GM21528 (cell line): ENCODE data around the gene RORB.

Experiments used
- ATAC-seq: cut with Tn5 transposase; IDR thresholded peaks from one replicate; pipeline ENCODE4 v1.9.1; 2021; ENCODE audit warnings: mild to moderate bottlenecking, moderate library complexity; ENCODE audit not compliant: unreplicated experiment, low FRiP score

The RORB gene

DNA sequence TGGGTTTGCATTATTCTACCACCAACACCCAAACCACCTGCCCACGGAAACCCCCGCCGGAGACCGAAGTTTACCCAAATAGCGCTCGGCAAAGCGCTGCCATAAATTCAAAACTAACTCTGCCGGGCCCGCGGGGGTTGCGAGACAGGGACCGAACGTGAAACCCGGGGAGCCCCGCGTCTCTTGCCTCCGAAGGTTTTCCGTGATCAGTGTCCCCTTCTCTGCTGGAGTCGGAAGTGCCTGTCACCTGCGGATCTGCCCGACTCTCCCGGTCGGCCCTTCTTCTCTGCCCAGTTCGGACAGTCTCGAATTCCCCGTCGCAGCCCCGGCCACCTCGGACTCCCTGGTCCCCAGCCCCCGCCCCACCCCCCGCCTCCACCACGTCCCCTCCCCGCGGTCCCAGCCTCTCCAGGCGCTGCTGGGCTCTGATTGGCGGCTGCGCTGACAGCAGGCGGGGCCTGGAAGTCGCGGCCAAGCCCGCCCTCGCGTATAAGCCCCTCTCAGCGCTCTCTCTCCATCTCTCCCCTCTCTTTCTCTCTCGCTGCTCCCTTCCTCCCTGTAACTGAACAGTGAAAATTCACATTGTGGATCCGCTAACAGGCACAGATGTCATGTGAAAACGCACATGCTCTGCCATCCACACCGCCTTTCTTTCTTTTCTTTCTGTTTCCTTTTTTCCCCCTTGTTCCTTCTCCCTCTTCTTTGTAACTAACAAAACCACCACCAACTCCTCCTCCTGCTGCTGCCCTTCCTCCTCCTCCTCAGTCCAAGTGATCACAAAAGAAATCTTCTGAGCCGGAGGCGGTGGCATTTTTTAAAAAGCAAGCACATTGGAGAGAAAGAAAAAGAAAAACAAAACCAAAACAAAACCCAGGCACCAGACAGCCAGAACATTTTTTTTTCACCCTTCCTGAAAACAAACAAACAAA is at the start of gene RORB:
TSS of gene RORB (plus strand) at position 517 of the 929 bp plus-strand sequence. CDS start 642 bp downstream, outside the sequence.
- ATAC-seq, result peak; percentile 94

DNA sequence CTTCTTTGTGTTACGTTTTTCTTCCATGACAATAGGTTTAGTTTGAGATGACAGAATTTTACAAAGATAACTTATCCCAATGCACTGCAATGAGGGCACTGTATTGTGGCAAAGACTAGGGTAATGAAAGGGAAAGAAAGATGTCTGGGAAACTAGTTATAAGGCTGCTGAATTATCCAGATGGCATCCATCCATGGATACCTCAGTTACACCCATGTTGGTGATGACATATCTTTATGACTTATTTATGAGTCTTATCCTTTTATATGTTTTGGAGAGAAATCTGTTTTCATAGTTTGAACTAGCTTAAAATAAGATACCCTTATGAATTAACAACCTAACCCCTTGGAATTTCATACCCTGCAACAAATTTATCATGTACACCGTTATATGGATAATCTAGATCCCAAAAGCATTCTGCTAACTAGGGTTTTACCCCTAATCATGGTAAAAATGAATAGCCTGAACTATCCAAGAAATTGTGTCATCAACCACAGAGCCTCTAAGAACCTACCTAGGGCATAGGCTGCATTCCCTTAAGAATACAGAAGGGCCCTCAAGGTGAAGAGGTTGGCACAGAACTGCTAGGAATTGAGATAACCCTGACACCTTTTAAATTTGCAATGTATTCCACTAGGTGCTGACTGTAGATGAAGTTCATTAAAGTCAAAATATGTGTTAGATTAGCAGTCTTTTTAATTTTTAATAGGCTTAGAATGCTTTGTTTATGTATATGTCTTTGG is 49.5 kb upstream of the RORB start:
- no peak for ATAC-seq

DNA sequence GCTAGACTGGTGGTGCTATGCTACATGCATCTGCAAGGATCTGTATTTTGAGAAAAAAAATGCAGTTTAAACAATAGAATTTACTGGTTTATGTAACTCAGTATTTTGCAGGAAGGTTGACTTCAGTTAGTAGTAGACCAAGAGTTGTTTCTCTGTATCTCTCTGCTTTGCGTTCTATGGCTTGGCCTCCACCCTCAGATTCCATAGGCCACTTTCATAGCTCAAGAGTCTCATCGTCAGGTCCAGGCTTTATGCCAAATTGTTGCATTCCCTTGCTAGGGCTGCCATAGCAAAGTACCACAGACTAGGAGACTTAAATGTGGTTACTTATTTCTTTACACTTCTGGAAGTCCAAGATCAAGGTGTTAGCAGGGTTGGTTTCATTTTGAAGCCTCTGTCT is 48.1 kb upstream of the RORB start:
- ATAC-seq, result no peak

DNA sequence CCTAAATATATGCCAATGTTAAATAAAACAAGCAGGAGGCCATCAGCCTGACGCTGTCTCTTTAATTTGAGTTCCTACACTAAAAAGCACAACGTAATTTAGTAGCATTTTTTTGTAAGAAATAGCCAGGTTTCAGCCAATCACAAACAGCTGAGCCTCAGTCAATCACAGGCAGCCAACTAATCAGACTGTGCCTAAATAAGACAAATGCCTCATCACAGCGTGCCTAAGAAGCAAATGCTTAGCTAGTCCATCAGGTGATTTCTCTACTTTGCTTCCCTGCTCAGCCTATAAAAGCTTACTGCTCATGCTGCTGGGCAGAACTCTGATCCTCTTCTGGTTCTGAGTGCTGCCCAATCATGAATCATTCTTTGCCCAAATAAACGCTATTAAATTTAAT is 38.3 kb upstream of the RORB start:
- ATAC-seq, result no peak

DNA sequence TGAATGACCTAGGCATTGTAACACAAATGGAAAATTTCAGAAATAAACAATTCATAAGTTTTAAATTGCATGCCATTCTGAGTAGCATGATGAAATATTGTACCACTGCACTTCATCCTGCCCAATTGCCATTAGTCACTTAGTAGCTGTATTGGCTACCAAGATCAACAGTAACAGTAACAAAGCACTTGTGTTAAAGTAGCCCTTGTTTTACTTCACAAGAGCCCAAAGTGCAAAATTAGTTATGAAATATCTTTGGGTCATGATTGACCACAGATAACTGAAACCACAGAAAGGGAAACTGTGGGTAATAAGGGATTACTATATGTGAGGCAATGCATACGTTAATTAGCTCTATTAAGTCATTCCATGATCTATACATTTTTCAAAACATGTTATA is 33.3 kb upstream of the RORB start:
- ATAC-seq, result no peak

DNA sequence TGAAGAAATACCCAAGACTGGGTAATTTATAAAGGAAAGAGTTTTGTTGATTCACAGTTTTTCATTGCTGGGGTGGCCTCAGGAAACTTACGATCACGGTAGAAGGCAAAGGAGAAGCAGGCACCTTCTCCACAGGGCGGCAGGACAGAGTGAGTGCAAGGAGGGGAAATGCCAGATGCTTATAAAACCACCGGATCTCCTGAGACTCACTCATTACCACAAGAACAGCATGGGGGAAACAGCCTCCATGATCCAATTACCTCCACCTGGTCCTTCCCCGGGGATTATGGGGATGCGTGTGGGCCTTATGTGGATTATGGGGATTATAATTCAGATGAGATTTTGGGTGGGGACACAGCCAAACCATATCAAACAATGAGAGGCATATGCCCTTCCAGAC is 18.5 kb upstream of the RORB start:
- no peak for ATAC-seq

DNA sequence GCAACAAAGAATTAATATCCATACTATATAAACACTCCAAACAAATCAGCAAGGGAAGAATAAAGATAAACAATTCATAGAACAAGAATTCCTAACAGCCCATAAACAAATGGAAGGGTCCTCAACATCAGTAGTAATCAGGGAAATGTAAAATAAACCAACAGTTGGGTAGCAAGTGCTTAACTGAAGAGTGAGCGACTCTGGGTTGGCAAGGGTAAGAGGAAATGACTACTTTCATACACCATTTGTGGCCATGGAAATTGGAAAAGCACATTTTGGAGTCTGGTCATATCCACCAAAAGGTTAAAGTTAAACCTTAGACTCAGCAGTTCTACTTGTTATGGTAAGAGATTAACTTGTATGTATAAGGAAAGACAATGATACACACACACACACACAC is 17.4 kb upstream of the RORB start:
- ATAC-seq, result no peak

DNA sequence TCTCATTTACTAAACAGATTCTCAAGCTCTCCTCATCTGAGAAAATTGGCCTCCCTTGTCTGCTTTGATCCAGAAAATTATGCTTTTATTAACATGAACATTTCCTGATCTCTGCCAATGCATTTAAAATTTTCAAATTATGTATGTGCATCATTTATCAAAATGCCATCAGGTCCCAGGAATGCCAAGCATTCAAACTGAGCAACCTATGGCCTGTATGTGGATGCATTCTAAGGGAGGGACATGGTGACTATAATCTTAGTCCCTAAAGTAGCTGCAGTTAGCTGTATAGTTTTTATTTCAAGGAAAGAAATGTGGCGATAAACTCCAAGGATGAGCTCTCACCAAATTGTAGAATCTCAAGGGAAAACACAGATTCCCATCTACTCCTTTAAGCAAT is 9.7 kb upstream of the RORB start:
- ATAC-seq, result no peak

DNA sequence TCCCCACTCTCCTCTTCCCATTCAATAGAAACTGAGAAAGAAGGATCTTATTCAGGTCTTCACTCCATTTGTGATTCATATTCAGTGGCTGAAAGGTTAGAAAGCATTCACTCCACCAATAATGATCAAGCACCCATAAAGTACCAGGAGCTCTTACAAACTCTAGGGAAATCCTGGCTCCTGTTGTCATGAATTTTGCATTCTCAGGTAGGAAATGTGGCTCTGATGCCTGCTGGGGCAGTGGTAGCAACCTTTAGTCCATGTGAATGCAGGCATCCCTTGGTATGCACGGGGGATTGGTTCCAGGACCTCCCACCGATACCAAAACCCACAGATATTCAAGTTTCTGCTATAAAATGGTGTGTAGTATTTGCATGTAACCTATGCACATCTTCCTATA is 3.6 kb upstream of the RORB start:
- no peak for ATAC-seq

DNA sequence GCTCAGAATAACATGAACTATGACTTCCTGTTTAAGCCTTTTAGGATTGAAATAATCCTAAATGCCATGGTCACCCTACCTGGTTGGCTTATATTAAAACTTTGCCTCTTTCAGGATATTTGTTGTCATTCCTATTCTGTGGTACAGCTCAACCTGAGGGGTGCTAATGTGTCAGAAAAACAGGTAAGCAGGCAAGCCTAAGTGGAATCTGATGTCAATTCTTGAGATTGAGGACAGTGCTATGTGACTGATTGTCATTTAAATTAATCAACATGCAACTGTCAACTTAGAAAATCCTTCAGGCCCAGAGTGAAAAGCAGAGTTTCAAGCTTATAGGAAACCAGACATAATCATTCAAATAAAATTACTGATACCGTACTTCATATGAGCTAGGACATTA is 2.6 kb upstream of the RORB start:
- ATAC-seq, result no peak

DNA sequence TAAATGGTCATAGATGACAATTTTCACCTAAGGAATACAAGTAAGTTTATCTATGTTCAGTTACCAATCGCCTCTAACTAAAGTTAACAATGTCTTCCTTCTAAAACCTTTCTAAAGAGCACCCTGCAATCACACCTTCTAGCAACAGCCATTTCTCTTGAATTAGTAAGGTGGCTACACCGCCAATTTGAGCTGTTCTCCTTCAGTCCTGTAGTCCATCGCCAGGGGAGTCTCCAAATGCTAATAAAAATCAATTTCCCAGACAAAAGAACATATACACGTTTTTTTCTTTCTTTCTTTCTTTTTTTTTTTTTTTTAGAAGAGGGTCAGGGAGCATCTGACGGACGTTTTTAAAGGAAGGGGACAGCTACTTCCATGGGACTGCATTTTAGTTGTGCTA is 729 bp upstream of the RORB start:
- no peak for ATAC-seq

DNA sequence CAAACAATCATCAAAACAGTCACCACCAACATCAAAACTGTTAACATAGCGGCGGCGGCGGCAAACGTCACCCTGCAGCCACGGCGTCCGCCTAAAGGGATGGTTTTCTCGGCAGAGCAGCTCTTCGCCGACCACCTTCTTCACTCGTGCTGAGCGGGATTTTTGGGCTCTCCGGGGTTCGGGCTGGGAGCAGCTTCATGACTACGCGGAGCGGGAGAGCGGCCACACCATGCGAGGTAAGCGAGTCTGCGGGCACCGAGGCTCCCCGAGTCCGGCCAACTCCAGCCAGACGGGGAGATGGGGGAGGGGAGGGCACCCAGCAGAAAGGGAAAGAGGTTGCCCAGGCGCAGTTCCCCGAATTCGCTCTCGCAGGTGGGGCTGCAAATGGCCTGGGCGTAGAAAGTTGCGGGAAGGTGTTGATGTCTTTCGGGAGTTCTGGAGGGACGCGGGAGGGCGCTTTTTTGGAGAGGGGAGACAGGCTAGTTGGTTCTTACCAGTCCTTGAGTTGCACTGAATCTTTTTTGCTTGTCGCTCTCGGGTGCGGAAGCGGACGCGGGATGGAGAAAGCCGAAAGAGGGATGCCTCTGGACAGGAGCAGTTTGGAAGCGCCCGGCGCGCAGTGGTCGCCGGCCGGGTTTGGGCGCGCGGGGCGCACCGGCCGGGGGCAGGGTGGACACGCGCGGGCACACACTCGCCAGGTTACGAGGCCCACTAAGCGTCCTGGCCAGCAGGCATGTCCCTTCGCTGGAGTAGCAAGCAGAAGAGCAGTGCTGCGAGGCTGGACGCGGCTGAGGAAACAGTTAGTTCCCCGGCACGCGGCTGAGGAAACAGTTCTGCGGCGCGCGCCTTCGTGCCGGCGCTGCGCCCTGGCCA is 849 bp downstream of the RORB start:
- peak; percentile 21 for ATAC-seq

DNA sequence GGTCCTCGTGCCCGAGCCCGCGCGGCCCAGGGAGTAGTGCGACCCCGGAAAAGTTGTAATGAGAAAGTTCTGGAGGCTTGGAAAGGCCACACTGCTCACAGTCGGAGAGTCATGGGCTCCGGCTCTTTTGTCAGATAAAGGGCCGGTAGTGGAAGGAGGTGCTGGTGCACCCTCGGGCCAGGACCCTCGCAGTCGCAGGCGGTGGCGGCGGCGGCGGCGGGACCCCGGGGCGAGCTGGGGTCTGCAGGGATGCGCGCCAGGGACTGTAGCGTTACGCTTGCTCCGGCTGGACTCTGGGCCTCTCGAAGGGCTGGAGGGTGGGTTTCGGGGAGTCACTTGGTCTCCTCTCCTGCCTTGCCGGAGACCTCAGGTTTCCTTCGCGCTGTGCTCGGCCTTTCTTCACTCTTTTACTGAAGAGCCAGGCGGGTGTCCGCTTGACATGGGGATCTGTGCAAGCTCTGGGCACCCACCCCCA is 1.5 kb downstream of the RORB start:
- no peak for ATAC-seq

DNA sequence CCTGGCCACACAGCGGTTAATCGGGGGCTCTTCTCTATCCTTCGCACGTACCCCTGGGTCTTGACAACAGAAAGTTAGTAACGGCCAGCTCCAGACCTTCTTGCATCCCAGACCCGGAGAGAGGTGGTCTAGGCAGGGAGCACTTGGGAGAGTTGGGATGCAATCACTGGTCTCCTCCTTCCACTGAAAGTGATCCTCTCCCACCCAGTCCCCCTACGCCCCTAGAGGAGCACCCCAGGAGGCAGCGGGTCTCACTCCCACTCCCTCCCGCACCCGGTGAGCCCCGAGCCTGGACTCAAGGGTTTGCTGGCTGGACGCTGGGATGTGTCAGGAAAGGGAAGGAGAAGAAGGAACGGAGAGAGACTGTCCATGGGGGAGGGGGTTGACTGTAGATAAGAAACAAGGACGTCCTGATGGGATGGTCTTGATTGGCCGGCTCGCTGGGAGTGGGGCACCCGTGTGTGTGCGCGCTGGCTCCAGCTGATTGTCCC is 2.0 kb downstream of the RORB start:
- no peak for ATAC-seq

DNA sequence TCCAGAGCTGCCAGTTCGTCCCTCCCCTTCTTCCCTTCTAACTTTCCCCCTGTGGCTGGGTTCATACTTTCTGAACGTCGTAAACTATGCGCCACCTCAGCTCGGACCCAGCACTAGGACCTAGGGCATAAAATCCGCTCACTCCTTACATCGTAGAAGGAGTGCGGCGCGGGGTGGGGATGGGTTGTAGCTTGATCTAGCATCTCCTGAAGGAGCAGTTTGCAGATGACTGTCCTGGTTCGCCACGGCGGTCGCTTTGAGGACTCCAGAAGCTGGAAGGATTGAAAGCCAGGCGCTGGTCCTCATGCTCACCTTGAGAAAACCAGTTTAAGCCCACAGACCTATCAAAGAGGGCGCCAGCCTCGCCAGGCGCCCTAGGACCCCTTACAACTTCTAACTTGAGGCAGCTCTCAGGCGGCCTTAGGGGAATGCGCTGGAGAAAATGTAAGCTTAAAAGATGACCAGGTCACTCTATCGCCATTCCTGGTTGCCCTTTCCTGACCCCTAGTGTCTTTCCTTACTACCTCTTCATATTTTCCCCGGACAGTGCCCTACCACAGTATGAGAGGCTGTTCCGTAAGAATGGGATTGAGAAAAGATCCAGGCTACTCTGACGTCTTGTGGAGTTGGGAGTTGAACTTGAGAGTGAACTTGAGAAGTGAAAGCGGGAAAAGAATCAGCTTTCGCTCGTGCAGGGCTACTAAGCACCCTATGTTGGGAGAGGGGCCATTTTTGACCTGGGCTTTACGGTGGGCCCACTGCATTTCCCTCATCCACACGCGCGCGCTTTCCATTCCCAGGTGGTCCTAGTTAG is 2.8 kb downstream of the RORB start:
- no peak for ATAC-seq

DNA sequence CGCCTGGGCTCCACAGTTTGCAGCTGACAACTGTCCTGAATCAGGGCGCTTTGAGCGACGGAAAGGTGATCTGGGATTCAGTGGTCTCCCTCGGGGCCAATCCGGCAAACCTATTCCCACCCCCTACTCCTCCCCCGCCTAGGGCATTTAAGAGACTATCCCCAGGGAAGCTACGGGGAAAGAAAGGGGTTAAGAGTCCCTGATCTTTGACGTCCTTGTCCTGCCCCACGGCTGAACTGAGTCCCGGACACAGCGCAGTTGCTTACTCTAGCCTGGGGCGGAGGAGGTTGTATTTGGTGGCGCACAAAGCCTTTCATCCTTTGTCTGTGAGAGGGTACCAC is 3.4 kb downstream of the RORB start:
- no peak for ATAC-seq

DNA sequence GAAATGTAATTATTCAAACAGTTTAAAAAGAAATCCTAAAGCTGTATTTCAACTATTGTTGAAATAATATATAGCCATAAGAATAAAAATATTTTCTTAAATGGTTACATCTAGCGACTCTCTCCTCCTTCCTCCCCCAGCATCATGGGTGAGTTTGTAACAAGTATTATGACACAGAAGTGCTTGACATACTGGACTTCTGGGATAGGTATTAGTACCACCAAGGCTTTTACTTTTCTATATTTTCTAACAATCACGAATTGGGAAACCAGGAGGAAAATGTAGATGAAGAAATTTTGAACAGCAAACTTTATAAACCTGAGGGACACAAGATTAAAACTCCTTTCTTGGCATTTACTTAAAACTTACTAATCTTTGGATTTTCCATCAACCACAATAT is 4.4 kb downstream of the RORB start:
- ATAC-seq, result no peak

DNA sequence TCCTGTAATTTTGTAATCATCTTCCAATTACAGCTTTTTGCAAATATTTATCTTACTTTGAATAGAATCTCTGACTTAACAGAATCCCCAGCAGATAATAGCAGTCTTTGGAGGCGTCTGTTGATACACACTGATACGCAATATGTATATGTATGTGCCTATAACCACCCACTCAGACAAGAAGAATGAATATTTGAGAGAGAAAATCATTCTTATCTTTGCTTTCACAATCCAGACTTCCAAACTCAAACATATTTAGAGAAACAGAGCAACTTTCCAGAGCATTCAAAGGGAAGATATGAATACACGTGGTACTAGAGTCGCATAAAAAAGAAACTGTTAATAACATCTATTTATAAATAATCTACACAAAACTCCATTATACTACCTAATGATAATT is 6.1 kb downstream of the RORB start:
- no peak for ATAC-seq

DNA sequence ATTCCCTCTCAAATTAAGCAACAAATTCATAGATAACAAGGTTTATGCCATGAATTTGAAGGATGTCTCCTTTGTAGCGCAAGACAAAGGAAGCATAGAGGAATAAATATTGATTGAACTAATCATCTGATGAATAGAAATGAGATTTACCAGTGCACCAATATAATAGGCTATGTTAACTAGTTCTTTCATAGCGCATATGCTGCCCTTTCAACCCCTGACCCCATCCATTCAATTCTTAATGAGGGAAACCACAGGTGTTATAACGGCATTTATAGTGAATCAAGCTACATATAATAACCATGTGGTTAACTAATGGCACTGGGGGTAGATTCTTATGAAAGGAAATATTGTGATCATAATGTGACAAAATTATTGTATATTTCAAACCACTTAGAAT is 6.5 kb downstream of the RORB start:
- no peak for ATAC-seq

DNA sequence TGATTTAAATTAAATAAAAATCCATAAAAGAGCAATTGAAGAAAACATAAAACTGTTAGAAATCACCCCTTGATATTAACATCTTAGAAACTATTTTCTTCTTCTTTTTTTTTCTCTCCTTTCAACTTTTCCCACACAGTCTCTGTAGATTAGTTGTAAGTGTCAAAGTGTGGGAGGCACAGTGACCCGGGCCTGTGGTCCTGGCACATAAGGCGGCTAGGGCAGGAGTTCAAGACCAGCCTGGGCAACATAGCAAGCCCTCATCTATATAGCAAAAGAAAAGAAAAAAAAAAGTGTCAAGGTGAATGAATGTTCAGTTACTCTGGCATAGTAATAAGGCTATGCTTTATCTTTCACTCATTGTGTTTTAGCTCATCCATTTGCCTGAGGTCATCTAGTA is 14.2 kb downstream of the RORB start:
- no peak for ATAC-seq
